ENCODE measurements around the gene ST6GALNAC3.

The ST6GALNAC3 gene

DNA sequence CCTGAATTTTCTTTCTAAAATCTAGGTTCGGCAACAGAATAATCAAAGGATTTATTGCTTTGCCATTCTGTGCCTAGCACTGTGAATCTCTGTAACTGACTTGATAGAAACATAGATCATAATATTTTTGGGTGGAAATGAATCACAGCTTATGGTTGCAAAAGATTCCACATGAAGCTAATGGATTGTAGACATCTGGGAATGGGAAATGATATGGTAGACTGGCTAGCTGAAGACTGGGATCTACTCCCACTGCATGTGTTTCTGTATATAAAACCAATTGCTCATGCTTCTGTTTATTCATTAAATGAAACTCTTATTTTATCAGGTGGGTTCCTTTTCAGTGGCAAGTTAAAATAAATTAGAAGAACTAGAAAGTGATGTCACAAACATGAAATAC lies 395.6 kb downstream of the ST6GALNAC3 start:
- ATAC-seq = no peak

DNA sequence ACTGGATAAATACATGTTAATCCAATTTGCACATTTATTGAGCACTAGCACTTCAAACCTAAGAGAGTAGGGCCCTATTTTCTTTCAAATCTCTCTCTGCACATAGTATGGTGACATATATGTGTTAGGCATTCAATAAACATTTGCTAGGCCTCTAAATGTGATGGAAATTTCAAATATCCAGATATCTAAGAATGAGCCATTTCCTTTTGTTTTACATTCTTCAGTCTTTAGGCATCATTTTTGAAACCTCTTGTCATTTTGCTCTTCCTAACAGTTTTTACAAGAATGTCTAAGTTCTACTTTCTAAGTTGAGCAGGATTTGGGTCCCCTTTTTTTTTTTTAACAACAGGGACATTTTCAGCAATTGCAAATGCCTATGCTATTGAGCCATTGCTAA lies 397.0 kb downstream of the ST6GALNAC3 start:
- ATAC-seq = no peak

DNA sequence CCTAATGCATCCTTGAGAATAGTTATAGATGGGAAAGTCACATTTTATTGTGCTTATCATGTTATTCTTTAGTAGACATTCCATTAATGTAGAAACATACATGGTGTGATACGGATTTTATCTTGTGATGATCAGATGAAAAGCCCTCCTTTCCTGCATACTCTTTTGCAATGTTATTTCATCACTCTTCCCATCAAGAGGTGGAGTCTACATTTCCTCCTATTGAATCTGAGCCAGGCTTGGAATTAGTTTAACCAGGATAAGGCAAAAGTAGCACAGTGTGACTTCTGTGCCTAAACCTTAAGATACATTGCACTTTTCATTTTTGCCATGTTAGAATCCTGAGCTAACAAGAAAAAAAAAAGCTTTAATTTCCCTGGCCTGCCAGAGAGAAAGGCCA lies 399.0 kb downstream of the ST6GALNAC3 start:
- no peak for ATAC-seq

DNA sequence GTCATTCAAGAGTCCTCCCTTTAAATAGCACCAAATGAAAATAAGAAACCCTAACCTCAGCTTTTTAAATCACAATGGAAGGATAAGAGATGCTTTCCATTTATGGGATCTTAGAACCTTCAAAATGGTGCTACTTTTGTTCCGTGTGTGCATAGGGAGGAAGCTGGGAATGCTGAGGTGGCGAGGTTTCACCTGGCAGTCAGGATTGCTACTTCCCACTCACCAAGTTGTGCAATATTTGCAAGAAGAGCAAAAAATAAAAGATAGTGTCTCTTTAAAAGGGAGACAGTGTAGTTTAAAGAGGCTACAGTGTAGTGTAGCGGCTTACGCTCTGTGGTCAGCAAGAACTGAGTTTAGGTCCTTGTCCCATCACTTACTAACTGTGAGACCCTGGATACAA lies 400.4 kb downstream of the ST6GALNAC3 start:
- no peak for ATAC-seq

DNA sequence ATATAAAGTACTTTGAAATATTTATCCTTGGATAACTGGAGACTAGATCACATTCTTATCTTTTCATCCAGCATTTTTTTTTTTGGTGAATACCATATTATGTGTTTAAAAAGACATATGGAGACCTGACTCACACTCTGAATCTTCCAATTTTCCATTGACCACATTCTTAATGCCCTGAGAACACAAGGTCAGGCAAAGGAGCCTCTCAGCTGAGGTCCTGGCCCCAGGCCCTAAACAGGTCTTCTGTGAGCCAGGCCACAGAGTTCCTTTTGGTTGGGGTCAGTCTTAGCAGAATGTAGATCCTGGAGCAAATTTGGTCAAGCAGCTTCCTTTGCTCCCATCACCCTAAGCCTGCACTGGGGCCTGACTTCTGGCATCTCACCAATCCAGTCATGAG lies 402.6 kb downstream of the ST6GALNAC3 start:
- no peak for ATAC-seq

DNA sequence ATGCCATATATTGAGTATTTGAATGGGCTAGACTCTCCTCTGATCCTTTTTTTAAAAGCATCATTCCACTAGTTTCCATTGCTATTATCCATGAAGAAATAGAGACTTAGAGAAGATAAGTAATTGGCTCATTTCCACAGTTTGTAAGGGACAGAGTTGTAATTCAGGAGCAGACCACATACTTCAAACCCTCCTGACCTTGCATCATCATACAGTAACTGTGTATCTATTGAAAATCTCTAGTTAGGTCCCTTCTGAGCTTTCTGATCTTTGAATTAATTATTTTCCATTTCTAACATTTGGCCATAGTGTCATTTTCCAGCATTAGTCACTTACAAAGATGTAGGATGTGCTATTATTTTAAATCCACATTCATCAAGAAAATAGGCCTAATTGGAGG lies 406.3 kb downstream of the ST6GALNAC3 start:
- no peak for ATAC-seq

DNA sequence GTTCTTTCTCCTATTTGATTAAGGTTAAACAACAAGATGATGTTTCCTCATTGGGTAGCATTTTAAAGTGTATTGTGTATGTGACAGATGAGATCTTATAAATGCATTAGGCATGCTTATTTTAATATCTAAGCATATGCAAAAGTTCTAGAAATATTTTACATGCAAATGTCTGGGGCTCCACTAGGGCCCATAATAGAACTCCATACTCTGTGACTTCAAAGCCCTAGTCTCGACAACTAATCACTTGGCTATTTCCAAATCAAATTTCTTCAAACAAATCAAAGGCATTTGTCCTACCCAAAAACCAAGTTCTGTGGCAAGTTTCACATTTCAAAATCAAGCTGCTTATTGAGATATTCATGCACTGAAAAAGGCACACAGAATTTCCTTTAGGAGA lies 407.1 kb downstream of the ST6GALNAC3 start:
- no peak for ATAC-seq

DNA sequence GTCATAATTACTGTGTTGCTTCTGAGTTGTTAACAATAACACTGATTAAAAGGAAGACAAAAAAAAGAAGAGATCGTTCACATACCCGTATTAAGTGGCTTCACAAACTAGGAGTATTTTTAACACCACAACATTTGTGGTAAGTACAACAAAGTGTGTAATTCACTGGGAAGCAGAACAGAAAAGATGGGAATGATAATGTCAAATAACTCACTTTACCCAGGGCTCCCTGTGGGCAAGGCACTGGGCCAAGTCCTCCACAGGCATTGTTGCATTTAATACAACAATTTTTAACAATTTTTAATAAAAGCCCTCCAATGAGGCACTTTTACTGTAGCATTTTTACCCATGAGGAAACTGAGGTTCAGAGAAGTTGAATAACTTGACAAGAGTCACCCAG lies 407.7 kb downstream of the ST6GALNAC3 start:
- no peak for ATAC-seq

DNA sequence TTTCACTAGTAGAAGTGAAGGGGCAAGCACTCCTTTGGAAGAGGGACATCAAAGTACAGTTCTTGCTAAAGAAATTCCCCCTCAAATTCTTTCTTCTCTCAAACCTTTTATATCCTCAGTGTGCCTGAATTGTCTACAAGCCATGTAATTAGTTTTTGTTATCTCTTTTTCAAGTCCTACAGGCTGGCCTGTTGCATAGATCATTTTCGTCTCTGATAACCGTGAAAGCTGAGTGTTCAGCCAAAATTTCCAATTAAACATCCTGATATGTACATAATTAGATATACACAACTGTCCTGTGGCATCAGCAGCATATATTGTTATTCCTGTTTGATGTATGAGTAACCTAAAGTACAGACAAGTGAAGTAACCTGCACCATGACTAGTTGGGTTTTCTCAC lies 417.2 kb downstream of the ST6GALNAC3 start:
- no peak for ATAC-seq

DNA sequence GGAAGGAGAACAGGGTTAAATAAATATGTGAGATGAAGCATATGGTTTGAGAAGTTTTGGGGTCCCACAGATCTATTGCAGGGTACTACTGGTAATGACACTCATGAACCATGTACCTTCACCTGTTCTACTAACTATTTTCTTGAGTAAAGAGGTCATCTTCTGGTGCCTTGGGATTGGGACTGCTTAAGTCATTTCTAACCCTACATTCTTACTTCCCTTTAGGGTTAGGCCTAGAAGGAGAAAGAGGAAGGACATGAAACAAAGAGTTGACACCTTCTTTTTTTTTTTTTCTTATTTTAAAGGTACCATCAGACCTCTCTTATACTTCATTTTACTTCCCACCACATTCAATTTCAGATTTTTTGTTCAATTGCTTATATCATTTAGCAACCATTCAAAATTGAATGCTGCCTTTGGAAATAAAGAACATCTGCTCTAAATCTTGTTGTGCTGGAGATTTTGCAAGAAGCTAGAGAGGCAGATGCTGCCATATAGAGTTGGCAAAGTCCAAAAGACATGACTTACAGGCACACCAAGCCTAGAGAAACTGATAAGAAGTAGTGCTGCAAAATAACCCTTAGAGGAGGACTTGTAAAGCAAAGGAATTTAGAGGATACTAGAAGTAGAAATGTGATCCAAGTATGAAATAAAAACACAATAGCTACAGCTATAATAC lies 418.3 kb downstream of the ST6GALNAC3 start:
- no peak for ATAC-seq

DNA sequence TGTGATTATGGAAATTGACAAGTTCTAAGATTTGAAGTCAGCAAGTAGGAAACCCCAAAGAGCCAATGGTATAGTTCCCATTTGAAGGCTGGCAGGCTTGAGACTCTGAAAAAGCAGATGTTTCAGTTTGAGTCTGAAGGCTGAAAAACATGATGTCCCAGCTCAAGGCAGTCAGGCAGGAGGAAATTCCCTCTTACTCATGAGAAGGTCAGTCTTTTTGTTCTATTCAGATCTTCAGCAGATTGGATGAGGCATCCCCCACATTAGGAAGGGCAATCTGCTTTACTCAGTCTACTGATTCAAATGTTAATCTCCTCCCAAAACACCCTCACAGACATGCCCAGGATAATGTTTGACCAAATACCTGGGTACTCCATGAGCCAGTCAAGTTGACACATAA lies 420.3 kb downstream of the ST6GALNAC3 start:
- ATAC-seq = peak; percentile 61 to 69

DNA sequence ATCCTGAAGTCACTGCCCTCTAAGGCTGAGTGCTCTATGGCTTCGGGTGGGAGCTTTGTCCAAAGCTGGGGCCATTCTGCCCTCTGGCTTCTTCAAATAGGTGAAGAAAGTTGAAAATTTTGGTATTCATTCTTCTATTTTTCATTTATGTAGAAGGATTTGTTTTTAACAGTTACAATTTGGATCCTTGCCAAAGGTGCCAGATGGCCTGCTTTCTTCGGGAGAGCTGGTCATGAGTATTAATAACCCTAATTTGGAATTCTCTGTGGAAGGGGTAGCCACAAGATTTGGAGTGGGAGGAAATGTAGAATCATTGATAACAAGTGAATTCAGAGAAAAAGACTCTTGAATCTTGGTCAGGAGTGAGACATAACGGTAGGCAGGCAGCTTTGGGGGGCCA lies 422.3 kb downstream of the ST6GALNAC3 start:
- no peak for ATAC-seq

DNA sequence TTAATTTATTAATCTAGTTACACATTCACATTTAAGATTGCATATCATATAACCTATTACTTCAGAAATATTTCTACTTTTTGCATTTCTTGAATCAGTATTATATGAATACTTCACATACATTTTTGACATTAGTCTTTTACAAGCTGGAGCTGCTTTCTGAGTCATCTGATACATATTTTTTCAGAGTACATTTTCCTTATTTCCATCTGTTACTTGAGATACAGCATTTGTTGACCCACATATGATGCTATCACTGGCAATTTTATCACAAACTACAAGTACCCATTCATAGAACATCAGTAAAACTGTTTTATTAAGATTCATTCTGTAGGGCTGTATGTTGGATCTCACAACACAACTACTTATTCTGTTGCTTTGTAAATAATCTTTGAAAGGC lies 425.6 kb downstream of the ST6GALNAC3 start:
- no peak for ATAC-seq

DNA sequence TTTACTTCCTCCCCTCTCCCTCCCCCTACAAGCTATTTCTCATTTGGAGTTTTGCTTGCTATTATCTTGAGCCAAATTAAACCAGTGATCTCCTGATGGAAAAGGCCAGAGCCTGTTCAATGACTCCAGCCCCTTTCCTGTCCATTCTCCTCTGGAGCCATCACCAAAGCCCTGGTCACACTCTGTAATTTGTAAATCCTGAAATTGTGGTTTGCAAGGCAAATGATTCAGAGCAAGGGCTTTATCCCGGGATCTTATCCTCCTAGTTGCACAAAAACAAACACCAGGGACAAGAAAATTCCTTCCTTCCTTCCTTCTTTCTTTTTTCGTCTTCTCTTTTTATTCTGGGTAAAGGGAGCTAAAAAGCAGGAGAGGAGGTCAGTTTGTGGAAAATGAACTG lies 426.6 kb downstream of the ST6GALNAC3 start:
- ATAC-seq = no peak

DNA sequence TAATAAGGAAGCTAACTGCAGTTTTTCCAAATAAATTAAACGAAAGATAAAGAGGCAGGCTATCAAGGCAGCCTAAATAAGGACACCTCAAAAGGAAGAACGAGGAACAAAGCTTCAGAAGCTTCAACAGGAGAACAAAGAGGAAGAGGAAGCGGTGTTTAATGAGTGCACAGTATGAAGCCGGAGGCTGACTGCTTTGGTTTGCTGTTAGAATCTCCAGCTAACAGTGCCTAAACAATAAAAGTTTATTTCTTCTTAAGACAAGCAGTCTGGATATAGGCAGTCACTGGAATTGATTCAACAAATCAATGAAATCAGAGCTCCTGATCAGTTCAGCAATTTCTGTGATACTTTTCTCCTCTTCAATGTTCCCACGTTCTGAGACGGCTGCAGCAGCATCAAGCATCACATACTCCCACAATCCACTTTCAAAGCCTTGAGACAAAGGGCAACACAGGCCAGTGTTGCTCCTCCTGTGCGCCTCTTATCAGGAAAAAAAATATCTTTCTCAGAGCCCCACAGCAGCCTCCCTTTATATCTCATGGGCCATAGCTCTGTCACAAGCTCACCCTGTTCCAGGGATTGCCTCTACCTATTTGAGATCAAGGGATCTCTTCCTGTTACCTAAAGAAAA lies 427.2 kb downstream of the ST6GALNAC3 start:
- ATAC-seq = no peak

DNA sequence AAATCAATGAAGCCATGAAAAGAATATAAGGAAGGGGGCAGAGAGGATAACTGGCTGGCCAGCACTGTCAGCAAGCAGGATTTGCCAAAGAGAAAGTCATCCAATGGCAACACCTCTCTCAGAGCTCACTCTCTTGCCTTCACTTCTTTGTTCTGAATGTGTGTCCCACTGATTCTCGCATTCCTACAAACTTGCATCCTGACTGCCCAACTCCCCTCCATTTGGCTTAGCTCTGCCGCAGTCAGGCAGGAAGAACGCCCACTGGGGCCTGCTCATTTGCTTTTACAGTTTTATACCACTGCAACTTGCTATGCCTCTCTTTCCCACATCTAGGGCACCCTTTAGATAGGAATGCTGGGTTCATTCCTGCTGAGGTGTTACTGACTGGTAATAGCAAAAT lies 428.6 kb downstream of the ST6GALNAC3 start:
- ATAC-seq = no peak

DNA sequence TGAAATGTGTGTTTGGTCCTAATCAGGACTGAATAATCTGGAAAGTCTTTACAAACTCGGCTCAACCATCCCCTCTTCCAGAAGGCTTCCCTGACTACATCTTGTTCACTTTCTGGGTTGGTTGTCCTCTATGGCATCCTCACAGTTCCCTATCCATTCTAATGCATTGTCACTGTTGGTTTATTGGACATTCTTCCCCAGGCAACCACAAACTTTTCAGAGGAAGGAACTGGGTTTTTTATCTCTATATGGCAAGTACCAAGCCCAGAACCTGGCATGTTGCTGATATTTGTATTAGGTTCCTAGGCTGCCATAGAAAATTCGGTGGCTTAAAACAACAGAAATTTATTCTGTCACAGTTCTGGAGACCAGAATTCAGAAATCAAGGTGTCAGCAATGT lies 429.2 kb downstream of the ST6GALNAC3 start:
- ATAC-seq = peak in 1 of 2 donors; percentile 12

DNA sequence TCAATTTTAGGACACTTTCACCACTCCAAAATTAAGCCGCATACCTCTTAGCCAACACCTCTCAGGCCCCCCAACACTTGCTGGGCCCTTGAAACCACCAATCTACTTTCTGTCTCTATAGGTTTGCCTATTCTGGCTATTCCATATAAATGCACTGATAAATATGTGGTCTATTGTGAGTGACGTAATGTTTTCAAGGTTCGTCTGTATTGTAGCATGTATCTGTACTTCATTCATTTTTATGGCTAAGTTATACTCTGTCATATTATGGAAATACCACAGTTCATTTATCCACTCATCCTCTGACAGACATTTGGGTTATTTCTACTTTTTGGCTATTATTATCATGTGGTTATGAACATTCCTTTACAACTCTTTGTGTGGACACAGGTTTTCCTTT lies 432.8 kb downstream of the ST6GALNAC3 start:
- ATAC-seq = no peak

DNA sequence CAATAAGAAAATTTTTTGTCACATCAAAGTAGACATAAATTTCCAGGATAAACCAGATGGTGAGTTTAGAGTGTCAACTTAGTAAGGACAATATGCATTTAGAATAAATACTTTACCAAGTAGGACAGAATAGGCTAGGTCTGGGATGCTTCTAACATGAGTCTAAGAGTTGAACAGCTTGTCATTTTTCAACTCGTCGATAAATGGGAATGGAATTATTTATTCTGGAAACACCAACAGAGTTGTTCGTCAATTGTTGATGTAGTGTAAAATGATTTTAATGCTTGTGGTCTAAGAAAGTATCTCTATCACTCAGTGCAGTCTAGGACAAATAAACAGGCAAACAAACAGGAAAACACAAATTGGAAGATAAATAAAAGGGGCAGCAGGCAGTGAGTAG lies 434.3 kb downstream of the ST6GALNAC3 start:
- ATAC-seq = no peak

DNA sequence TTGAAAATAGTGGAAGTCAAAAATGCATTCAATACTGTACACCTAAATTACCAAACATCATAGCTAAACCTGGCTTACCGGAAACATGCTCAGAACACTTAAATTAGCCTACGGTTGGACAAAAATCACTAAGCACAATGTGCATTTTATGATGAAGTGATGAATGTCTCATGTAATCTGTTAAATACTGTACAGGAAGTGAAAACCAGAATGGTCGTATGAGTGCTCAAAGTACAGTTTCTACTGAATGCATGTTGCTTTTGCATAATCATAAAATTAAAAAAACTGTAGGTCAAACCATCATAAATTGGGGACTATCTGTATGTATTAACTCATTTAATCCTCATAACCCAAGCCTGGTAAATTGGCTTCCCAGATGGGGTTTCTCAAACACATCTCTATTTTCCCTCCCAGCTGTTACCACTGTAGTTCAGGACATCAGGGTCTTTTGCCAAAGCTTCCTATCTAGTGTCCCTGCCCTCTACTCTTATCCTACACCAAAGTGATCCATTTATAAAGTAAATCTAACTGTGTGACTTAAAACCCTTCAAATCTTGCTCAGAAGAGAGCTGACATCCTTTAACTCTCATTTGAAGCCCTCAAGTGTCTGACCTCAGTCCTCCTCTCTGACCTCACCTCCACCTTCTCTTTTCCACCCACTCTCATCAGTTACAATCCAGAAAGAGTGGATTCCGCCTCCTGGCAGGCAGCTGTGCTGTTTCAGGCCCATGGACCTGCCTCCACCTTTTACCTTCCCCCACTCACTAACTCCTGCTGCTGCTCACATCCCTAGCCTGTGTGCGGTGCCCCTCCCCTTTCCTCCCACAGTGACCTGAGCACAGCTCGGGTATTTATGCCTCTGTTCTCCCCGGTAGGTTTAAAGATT lies 436.4 kb downstream of the ST6GALNAC3 start:
- no peak for ATAC-seq

DNA sequence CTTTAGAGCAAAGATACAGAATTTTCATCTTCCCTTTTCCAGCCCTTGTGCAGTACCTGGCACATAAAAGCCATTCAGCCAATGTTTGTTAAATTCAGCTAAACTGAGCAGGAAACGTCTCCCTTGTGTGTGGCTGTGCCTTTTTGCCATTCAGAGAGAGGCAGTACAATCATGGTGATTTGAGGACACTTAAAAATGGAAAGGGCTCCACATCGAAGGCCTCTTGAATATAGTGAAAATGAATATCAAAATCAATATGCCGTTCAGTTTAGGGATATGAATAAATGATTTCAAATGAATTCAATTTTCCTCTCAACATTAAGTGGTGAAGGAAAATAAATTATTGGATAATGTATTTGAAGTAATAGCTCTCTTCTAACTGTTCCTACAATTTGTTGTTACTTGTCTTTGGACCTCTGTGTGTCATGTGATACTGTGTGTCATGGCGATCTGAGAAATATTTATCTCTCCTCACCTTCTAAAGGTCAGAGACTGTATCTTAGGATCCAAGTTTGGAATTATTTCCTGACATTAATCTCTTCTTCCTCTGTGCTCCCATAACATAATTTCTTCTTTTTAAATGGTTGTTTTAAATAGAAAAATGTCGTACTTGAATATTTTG lies 437.1 kb downstream of the ST6GALNAC3 start:
- ATAC-seq = no peak

DNA sequence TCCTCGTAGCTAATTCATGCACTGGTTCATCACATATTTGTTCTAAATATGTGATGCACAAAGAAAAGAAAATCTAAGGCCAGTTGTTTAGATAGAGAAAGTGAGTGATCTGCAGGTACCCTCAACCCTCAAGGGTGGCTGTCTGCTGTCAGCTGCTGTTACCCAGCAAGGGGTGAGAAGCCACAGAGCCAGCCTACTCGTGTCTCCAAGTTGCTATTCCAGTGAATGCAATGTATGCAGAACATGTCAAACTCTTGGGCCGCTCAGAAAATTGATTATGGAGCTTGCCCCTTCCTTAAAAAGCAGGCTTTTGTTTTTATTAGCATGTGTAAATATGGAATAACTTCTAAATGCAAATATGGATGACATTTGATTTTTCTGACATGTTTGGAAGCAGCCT lies 456.4 kb downstream of the ST6GALNAC3 start:
- ATAC-seq = no peak

DNA sequence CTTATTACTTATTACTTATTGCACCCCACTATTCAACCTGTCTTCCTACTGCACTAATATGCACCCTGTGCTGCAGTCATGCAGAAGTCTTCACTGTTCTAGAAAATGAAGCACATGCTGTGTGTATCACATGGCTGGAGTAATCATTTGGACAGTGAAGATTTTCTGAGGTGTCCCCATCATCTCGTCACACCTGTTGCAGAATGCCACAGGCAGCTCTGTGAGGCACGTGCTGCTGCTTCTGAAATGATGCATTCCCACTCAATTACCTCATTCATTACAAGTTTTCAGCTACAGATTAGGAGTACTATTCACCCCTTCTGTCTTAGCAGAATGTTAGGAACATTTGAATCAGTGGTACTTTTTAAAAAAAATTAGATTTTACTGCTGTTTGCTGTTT lies 467.1 kb downstream of the ST6GALNAC3 start:
- no peak for ATAC-seq

All from activated CD4-positive, CD25-positive, alpha-beta regulatory T cell treated with anti-CD3 and anti-CD28 coated beads, Interleukin-2, amount 50 U/mL, for 24 hours (primary cell).